SK-N-SH (cell line): ENCODE data around the gene CHSY3. TPM values are rescaled to one million over a fixed set of nuclear protein-coding genes. Genes with fewer than 3 reads are reported as not detected.

Experiments
- CTCF ChIA-PET: fragments of 300-600, 350-600 bp; formaldehyde crosslinking; extraction: SDS; loops from one replicate; lab custom pipeline; 2021; lab: Yijun Ruan, JAX
- POLR2A ChIA-PET: fragments of 350-600 bp; sonication (Branson Sonifier 250); formaldehyde crosslinking; extraction: SDS; loops from one replicate; lab custom pipeline; 2020; ENCODE audit warnings: antibody characterized with exemption, inconsistent platforms; lab: Yijun Ruan, JAX
- DNase-seq: peaks from one replicate; pipeline ENCODE4 v3.0.0; 2012
- H2AFZ ChIP-seq: fragments of 200-600 bp; sonication (generic); 2 replicates; pipeline ENCODE4 v1.8.1; 2016; ENCODE audit warnings: antibody characterized with exemption, mild to moderate bottlenecking, low read depth
- H3F3A ChIP-seq: fragments of 200-600 bp; sonication (generic); replicated peaks from 2 replicates; pipeline ENCODE3; 2016; ENCODE audit warnings: antibody characterized with exemption, mild to moderate bottlenecking; ENCODE audit not compliant: insufficient read depth
- H3K27ac ChIP-seq, 2 experiments: fragments of 200-500 bp in 1 of 2; fragments of 200-600 bp in 1 of 2; sonication (Bioruptor generic) in 1 of 2; sonication (generic), shearing (Covaris generic) in 1 of 2; 2 replicates each; pipeline versions ENCODE4 v1.5.1 to v1.6.1; 2014 to 2016; ENCODE audit warnings: low read depth in 2 of 2, inconsistent platforms in 1 of 2, low read length in 1 of 2, mild to moderate bottlenecking in 1 of 2, mixed read lengths in 1 of 2
- H3K27me3 ChIP-seq: fragments of 200-600 bp; sonication (generic), shearing (Covaris generic); 2 replicates; pipeline ENCODE4 v1.6.1; 2016; ENCODE audit warnings: mixed run types; ENCODE audit not compliant: insufficient read depth
- H3K36me3 ChIP-seq, 2 experiments: fragments of 200-500 bp in 1 of 2; fragments of 200-600 bp in 1 of 2; sonication (Bioruptor generic) in 1 of 2; sonication (generic) in 1 of 2; replicated peaks in 1 of 2; 2 replicates each; pipeline versions ENCODE3 to v1.5.1; 2014 to 2016; ENCODE audit warnings: low read length in 1 of 2, mild to moderate bottlenecking in 1 of 2; ENCODE audit not compliant: insufficient read depth in 2 of 2, control insufficient read depth in 1 of 2
- H3K4me1 ChIP-seq, 2 experiments: fragments of 200-500 bp in 1 of 2; fragments of 200-600 bp in 1 of 2; sonication (Bioruptor generic) in 1 of 2; sonication (generic), shearing (Covaris generic) in 1 of 2; 2 replicates each; pipeline versions ENCODE4 v1.5.1 to v1.6.1; 2014 to 2016; ENCODE audit warnings: low read depth in 1 of 2, low read length in 1 of 2, mixed run types in 1 of 2; ENCODE audit not compliant: insufficient read depth in 2 of 2, control insufficient read depth in 1 of 2
- H3K4me2 ChIP-seq: fragments of 200-600 bp; sonication (generic), shearing (Covaris generic); 2 replicates; pipeline ENCODE4 v1.6.1; 2017; ENCODE audit warnings: mixed run types
- H3K4me3 ChIP-seq, 2 experiments: fragments of 200-500 bp in 1 of 2; fragments of 200-600 bp in 1 of 2; sonication (Bioruptor generic) in 1 of 2; sonication (generic), shearing (Covaris generic) in 1 of 2; 2 replicates each; pipeline versions ENCODE4 v1.5.1 to v1.8.1; 2014 to 2016; ENCODE audit warnings: low read depth in 2 of 2, inconsistent platforms in 1 of 2, low read length in 1 of 2, mild to moderate bottlenecking in 1 of 2, mixed read lengths in 1 of 2, moderate library complexity in 1 of 2
- H3K79me2 ChIP-seq: fragments of 200-600 bp; sonication (generic); 2 replicates; pipeline ENCODE4 v1.8.1; 2017; ENCODE audit warnings: mild to moderate bottlenecking; ENCODE audit not compliant: insufficient read depth
- H3K9ac ChIP-seq: fragments of 200-600 bp; sonication (generic); 2 replicates; pipeline ENCODE4 v1.6.1; 2017; ENCODE audit warnings: mixed run types
- H3K9me2 ChIP-seq: fragments of 200-600 bp; sonication (generic); 2 replicates; pipeline ENCODE4 v1.6.1; 2017; ENCODE audit warnings: mixed run types
- H3K9me3 ChIP-seq: fragments of 200-600 bp; sonication (generic); 2 replicates; pipeline ENCODE4 v1.6.1; 2017; ENCODE audit warnings: mixed run types, mild to moderate bottlenecking, moderate library complexity
- H4K20me1 ChIP-seq: fragments of 200-600 bp; sonication (generic); 2 replicates; pipeline ENCODE4 v1.6.1; 2017; ENCODE audit warnings: mild to moderate bottlenecking, mixed run types; ENCODE audit not compliant: insufficient read depth
- CHD2 ChIP-seq: fragments of 150-350 bp; IDR thresholded peaks from 2 replicates; pipeline ENCODE4 v1.6.1; 2018; ENCODE audit warnings: low read length; ENCODE audit not compliant: partially characterized antibody
- EP300 ChIP-seq, 2 experiments: IDR thresholded peaks; 2 replicates each; pipeline versions ENCODE4 v1.4.0 to v1.6.1; 2012; ENCODE audit warnings: borderline replicate concordance in 1 of 2, low read depth in 1 of 2, low read length in 1 of 2
- FOXJ3 ChIP-seq: sonication (generic); formaldehyde crosslinking; IDR thresholded peaks from 2 replicates; pipeline ENCODE4 v1.5.1; 2020; ENCODE audit warnings: mild to moderate bottlenecking, missing genetic modification reagents
- FOXM1 ChIP-seq: IDR thresholded peaks from 2 replicates; pipeline ENCODE4 v1.4.0; 2012; ENCODE audit warnings: low read depth, mild to moderate bottlenecking
- GATA2 ChIP-seq: sonication (generic); formaldehyde crosslinking; IDR thresholded peaks from 2 replicates; pipeline ENCODE4 v1.5.0; 2020; ENCODE audit warnings: mild to moderate bottlenecking, missing genetic modification reagents
- MEF2A ChIP-seq: IDR thresholded peaks from 2 replicates; pipeline ENCODE4 v1.4.0; 2012; ENCODE audit warnings: low read depth, borderline replicate concordance
- NFIC ChIP-seq: IDR thresholded peaks from 2 replicates; pipeline ENCODE4 v1.4.0; 2012; ENCODE audit warnings: borderline replicate concordance
- POLR2AphosphoS5 ChIP-seq: IDR thresholded peaks from 2 replicates; pipeline ENCODE4 v1.6.1; 2012; ENCODE audit warnings: low read depth, low read length
- RCOR1 ChIP-seq: fragments of 150-350 bp; IDR thresholded peaks from 2 replicates; pipeline ENCODE4 v1.6.1; 2017; ENCODE audit warnings: antibody characterized with exemption, low read length
- RFX5 ChIP-seq: IDR thresholded peaks from 2 replicates; pipeline ENCODE4 v1.6.1; 2012; ENCODE audit warnings: mild to moderate bottlenecking, improper control_type of control experiment, low read length
- SMC3 ChIP-seq: IDR thresholded peaks from 2 replicates; pipeline ENCODE4 v1.6.1; 2012; ENCODE audit warnings: low read depth, low read length, improper control_type of control experiment
- YY1 ChIP-seq: IDR thresholded peaks from 2 replicates; pipeline ENCODE4 v1.4.0; 2012; ENCODE audit warnings: low read depth, mild to moderate bottlenecking
- WGBS: methylation state at CpG from one replicate; pipeline ENCODE4 v1.1.6; 2017; ENCODE audit warnings: low lambda C conversion rate; 5-methylcytosine and 5-hydroxymethylcytosine counted together
- polyA plus RNA-seq, 3 experiments: library from polyadenylated mRNA; depleted of rRNA; stranded (reverse); fragments of >200 nt; gene quantifications; 2 replicates each; pipeline ENCODE4 v1.2.3, GENCODE V29; 2012
- TF ChIP-seq, protein P1 (sequence below): IDR thresholded peaks from 2 replicates; pipeline ENCODE4 v1.4.0; 2012; ENCODE audit warnings: low read depth, borderline replicate concordance
- TF ChIP-seq, protein P2 (sequence below): fragments of 200-600 bp; sonication (generic); IDR thresholded peaks from 2 replicates; pipeline ENCODE4 v1.6.1; 2017; ENCODE audit warnings: antibody characterized with exemption, mild to moderate bottlenecking, moderate library complexity
- TF ChIP-seq, protein P3 (sequence below): fragments of 150-350 bp; IDR thresholded peaks from 2 replicates; pipeline ENCODE4 v1.6.1; 2017; ENCODE audit warnings: antibody characterized with exemption, low read length, low read depth, borderline replicate concordance
- TF ChIP-seq, protein P4 (sequence below): IDR thresholded peaks from 2 replicates; pipeline ENCODE4 v1.6.1; 2012; ENCODE audit warnings: mild to moderate bottlenecking, low read depth, low read length, moderate library complexity
- TF ChIP-seq, protein P5 (sequence below): IDR thresholded peaks from 2 replicates; pipeline ENCODE4 v1.4.0; 2012; ENCODE audit warnings: low read depth, borderline replicate concordance
- TF ChIP-seq, protein P6 (sequence below): IDR thresholded peaks from 2 replicates; pipeline ENCODE4 v1.4.0; 2012; ENCODE audit warnings: low read depth
- TF ChIP-seq, protein P7 (sequence below): fragments of 150-350 bp; IDR thresholded peaks from 2 replicates; pipeline ENCODE4 v1.6.1; 2016; ENCODE audit warnings: mild to moderate bottlenecking, low read depth, low read length

The CHSY3 gene
- polyA plus RNA-seq, 1 of the 3 experiments (the other 2 are of a cell fraction) = not detected

DNA sequence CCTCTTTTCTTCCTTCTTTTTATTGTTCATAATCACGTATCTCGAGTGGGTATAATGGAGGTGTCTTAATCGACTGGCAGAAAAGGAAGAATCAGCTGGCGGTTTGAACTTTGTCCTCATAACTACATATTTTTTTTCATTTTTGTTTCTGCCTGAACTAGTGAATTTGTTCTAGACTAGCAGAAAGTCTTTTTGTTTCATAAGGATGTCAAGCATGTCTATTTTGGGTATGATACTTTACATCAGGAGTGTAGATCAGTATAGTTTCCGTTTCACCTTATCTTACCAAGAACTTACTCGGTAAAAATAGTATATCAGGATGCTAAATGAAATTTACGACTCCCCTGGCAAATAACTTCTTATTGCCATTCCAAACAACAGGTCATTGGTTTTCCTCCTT, 278.9 kb downstream of the CHSY3 start (continued):
- TF ChIP-seq SMC3 (no peak), RFX5 (no peak), GATA2 (CRISPR knock-in tag) (no peak), FOXM1 (no peak)

DNA sequence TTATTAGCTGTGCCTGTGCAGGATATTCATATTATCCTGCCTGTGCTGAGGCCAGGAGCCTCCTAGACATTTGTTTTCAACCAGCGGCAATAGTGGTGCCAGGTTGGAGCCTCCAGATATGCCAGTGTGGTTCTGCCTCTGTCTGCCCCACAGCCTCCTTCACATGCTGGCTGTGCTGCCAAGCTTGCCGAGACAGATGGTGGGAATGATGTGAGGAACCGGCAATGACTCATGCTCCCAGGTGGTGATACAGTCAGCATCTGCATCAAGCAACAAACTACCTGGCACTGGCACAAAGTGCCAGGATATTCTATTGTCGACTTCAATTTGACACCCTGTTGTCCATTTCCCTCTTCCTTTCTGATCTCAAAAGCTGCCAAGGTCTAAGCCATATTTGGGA, 285.7 kb downstream of the CHSY3 start:
- CTCF ChIA-PET = no interaction called here

More for the DNA sequence above, 285.7 kb downstream of the CHSY3 start:
- POLR2A ChIA-PET = no interaction called here
- TF ChIP-seq MEF2A = no peak
- no peak for TF ChIP-seq FOXJ3
- TF ChIP-seq, protein P1, sequence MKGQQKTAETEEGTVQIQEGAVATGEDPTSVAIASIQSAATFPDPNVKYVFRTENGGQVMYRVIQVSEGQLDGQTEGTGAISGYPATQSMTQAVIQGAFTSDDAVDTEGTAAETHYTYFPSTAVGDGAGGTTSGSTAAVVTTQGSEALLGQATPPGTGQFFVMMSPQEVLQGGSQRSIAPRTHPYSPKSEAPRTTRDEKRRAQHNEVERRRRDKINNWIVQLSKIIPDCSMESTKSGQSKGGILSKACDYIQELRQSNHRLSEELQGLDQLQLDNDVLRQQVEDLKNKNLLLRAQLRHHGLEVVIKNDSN = no peak
- TF ChIP-seq SMC3 = no peak
- no peak for TF ChIP-seq POLR2AphosphoS5
- TF ChIP-seq RCOR1 = no peak
- TF ChIP-seq FOXM1 = no peak
- TF ChIP-seq, protein P2, sequence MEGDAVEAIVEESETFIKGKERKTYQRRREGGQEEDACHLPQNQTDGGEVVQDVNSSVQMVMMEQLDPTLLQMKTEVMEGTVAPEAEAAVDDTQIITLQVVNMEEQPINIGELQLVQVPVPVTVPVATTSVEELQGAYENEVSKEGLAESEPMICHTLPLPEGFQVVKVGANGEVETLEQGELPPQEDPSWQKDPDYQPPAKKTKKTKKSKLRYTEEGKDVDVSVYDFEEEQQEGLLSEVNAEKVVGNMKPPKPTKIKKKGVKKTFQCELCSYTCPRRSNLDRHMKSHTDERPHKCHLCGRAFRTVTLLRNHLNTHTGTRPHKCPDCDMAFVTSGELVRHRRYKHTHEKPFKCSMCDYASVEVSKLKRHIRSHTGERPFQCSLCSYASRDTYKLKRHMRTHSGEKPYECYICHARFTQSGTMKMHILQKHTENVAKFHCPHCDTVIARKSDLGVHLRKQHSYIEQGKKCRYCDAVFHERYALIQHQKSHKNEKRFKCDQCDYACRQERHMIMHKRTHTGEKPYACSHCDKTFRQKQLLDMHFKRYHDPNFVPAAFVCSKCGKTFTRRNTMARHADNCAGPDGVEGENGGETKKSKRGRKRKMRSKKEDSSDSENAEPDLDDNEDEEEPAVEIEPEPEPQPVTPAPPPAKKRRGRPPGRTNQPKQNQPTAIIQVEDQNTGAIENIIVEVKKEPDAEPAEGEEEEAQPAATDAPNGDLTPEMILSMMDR = no peak
- no peak for TF ChIP-seq GATA2 (CRISPR knock-in tag)
- TF ChIP-seq YY1 = no peak
- TF ChIP-seq, protein P3, sequence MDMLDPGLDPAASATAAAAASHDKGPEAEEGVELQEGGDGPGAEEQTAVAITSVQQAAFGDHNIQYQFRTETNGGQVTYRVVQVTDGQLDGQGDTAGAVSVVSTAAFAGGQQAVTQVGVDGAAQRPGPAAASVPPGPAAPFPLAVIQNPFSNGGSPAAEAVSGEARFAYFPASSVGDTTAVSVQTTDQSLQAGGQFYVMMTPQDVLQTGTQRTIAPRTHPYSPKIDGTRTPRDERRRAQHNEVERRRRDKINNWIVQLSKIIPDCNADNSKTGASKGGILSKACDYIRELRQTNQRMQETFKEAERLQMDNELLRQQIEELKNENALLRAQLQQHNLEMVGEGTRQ = no peak
- TF ChIP-seq, protein P4, sequence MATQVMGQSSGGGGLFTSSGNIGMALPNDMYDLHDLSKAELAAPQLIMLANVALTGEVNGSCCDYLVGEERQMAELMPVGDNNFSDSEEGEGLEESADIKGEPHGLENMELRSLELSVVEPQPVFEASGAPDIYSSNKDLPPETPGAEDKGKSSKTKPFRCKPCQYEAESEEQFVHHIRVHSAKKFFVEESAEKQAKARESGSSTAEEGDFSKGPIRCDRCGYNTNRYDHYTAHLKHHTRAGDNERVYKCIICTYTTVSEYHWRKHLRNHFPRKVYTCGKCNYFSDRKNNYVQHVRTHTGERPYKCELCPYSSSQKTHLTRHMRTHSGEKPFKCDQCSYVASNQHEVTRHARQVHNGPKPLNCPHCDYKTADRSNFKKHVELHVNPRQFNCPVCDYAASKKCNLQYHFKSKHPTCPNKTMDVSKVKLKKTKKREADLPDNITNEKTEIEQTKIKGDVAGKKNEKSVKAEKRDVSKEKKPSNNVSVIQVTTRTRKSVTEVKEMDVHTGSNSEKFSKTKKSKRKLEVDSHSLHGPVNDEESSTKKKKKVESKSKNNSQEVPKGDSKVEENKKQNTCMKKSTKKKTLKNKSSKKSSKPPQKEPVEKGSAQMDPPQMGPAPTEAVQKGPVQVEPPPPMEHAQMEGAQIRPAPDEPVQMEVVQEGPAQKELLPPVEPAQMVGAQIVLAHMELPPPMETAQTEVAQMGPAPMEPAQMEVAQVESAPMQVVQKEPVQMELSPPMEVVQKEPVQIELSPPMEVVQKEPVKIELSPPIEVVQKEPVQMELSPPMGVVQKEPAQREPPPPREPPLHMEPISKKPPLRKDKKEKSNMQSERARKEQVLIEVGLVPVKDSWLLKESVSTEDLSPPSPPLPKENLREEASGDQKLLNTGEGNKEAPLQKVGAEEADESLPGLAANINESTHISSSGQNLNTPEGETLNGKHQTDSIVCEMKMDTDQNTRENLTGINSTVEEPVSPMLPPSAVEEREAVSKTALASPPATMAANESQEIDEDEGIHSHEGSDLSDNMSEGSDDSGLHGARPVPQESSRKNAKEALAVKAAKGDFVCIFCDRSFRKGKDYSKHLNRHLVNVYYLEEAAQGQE = no peak
- TF ChIP-seq, protein P5, sequence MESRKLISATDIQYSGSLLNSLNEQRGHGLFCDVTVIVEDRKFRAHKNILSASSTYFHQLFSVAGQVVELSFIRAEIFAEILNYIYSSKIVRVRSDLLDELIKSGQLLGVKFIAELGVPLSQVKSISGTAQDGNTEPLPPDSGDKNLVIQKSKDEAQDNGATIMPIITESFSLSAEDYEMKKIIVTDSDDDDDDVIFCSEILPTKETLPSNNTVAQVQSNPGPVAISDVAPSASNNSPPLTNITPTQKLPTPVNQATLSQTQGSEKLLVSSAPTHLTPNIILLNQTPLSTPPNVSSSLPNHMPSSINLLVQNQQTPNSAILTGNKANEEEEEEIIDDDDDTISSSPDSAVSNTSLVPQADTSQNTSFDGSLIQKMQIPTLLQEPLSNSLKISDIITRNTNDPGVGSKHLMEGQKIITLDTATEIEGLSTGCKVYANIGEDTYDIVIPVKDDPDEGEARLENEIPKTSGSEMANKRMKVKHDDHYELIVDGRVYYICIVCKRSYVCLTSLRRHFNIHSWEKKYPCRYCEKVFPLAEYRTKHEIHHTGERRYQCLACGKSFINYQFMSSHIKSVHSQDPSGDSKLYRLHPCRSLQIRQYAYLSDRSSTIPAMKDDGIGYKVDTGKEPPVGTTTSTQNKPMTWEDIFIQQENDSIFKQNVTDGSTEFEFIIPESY = no peak
- no peak for TF ChIP-seq CHD2
- no peak for TF ChIP-seq NFIC
- TF ChIP-seq, protein P6, sequence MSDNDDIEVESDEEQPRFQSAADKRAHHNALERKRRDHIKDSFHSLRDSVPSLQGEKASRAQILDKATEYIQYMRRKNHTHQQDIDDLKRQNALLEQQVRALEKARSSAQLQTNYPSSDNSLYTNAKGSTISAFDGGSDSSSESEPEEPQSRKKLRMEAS = no peak
- TF ChIP-seq EP300 (IDR thresholded peaks at IDR 0.05; ENCODE audit: borderline replicate concordance in 1 of 2, low read depth in 1 of 2, low read length in 1 of 2) = no peak
- TF ChIP-seq, protein P7, sequence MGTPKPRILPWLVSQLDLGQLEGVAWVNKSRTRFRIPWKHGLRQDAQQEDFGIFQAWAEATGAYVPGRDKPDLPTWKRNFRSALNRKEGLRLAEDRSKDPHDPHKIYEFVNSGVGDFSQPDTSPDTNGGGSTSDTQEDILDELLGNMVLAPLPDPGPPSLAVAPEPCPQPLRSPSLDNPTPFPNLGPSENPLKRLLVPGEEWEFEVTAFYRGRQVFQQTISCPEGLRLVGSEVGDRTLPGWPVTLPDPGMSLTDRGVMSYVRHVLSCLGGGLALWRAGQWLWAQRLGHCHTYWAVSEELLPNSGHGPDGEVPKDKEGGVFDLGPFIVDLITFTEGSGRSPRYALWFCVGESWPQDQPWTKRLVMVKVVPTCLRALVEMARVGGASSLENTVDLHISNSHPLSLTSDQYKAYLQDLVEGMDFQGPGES = no peak
- Histone ChIP-seq H3K9me2 (no peaks in the 10 kb centered on the region), H2AFZ (no peak overlapping the region), H3K4me2 (no peak overlapping the region), H4K20me1 (no peaks in the 10 kb centered on the region), H3K9ac (no peak overlapping the region), H3K27me3 (no peaks in the 10 kb centered on the region), H3K4me1 (no peaks in the 10 kb centered on the region), H3K9me3 (no peaks in the 10 kb centered on the region), H3K36me3 (no peaks in the 10 kb centered on the region), H3K4me3 (no peak overlapping the region), H3F3A (no peaks in the 10 kb centered on the region), H3K27ac (no peak overlapping the region), H3K79me2 (no peaks in the 10 kb centered on the region)
- 4% methylated on average over 3 of the region's 4 CpGs for WGBS
- no peak for DNase-seq
